HG03060 (cell line): Measurements from ENCODE around the gene PIP4K2A.
A peak's percentile ranks its signal among the peaks of the same experiment; 100 is the strongest.

Experiments
- ATAC-seq: cut with Tn5 transposase; IDR thresholded peaks from one replicate; pipeline ENCODE4 v1.9.1; 2021; ENCODE audit warnings: low read depth, moderate number of reproducible peaks; ENCODE audit not compliant: unreplicated experiment

The PIP4K2A gene

DNA sequence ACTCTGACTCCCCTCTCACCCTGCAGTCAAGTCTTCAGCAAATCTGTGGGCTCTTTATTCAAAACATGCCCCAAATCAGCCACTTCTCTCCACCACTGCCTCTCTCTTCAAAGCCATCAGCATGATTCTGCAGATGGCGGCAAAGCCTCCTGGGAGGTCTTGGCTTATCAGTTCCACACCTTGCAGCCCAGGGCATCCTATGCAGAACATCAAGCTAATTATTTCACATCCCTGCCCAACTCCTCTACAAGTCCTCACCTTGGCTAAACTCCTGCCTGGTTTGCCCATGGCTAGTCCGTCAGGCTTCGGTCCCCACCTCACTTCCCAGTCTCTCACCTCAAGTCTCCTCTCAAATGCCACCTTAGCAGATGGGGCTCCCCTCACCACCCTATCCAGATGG is 70.2 kb downstream of the PIP4K2A start:
- no peak for ATAC-seq

- no peak for ATAC-seq
These were observed 70.6 kb downstream of the PIP4K2A start for GRCh38 chr10:22643775-22644174.

DNA sequence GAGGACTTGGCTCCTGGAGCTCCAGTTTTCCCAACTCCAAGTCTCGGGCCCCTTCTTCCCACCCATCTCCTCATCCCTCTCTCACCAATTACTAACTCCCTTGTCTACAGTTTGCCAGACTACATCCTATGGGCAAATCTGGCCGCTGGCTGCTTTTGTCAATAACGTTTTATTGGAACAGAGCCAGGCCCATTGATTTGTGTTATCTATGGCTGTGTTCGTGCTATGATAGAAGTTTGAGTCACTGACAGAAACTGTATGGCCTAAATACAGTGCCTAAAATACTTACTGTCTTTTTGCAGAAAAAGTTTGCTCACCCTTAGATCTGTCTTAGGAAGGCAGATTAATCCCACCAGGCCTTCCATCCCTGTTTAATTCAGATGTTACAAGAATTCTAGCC is 71.3 kb downstream of the PIP4K2A start:
- no peak for ATAC-seq

DNA sequence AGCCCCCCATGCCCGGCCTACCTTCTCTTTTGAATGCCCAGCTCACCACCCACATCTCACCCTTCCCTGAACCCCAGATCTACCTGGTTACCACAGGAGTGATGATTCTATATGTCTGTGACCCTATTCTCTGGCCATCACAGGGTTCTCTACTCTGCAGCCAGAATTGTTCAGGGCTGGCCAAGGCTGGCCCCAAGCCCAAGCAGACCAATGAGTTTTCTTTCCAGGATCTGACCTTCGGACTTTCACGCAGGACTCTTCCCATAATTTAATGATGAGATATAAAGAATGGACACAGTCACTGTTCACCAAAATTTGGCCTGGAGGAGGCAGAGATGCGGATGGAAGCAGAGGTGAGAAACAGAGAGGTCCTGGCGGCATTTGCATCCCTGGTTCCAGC is 72.6 kb downstream of the PIP4K2A start:
- ATAC-seq, result no peak

GRCh38 chr10:22640359-22640758 is 74.0 kb downstream of the PIP4K2A start:
- ATAC-seq, result no peak

GRCh38 chr10:22638863-22639262 is 75.5 kb downstream of the PIP4K2A start:
- ATAC-seq, result no peak

GRCh38 chr10:22637491-22637890 is 76.9 kb downstream of the PIP4K2A start:
- no peak for ATAC-seq

DNA sequence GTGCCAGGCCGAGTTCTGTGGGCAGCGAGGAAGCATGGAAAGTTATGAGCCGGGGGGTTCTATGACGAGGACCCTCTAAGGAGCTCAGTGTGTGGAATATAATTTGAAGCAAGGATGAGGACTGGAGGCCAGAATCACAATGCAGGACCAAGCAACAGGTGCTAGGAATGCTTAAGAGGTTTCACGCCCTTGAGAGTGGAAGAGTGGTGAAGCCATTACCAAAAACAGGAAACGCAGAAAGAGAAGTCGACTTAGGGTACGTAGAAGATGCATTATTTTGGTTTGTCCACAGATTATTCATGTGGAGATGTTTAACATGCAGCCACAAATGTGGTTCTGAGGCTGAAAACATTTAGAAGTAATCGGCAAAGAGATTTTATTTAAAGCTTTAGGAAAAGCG is 78.7 kb downstream of the PIP4K2A start:
- ATAC-seq, result no peak

DNA sequence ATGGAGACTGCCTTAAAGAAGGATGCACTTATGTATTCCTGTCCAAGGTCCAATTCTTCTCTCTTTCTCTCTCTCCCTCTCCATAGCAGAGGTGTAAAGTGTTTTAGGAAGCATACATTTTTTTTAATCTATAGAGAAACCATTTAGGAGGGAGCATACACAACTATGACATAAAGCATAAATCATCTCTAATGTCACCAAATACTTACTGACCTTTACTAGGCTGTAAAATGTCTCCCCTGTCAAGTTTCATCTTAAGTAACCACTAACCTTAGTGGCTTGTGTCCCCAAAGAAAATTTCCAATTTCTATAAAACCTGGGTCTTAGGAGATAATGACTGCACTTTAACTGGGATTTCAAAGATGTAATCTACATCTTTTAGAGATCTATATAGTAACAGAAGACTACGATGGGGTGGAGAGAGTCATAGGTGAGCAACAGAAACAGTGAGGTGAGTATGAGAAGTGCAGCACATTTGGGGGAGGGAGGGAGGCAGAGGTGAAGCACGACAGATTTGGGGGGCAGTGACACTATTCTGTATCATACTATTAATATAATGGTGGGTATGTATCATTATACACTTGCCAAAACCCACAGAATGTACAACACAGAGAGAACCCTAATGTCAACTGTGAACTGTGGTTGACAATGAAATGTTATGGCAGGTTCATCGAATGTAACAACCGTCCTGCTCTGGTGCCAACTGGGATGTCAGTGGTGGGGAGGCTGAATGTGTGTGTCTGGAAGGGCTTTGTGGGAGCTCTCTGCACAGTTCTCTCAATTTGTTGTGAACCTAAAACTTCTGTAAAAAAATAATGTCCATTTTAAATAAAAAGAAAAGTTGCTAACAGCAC is 79.5 kb downstream of the PIP4K2A start:
- no peak for ATAC-seq

GRCh38 chr10:22634093-22634492 is 80.3 kb downstream of the PIP4K2A start:
- ATAC-seq, result no peak

DNA sequence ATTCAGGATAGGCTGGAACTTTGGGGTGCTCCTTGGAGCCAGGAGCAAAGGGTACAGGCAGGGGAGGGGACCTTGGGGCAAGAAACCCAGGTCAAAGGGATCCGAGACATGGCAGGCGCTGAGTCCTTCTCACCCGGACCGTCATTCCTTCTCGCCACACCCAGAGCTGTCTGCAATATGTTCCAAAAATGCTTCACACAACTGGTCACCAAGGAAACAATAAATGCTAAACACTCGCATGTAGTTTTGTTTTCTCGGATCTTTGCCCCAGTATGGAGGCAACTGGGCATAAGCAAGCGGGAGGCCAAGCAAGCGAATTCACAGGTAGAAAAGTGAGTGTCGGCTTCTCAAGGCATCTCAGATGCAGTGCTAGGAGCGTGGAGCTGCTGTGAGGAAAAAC is 80.8 kb downstream of the PIP4K2A start:
- ATAC-seq, result no peak

DNA sequence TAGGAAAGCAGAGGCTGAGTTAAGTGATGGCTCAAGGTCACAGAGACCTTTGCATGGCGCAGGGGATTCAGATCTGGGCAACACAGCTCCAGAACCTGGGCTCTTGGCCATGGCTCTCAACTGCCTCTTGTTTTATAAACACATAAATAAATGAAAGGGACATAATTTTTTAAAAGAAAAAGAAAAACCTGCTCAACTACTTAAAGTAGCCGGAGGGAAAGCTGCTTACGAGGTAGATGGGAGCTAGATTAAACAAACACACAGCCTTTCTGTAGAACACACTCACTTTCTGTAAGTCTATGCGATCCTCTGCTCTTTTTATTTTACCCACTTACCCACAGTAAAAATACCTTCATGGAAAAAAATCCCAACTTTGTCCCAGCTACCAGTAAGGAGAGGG is 81.3 kb downstream of the PIP4K2A start:
- no peak for ATAC-seq

GRCh38 chr10:22631646-22632278 is 82.6 kb downstream of the PIP4K2A start:
- no peak for ATAC-seq

- no peak for ATAC-seq
These were observed 83.2 kb downstream of the PIP4K2A start for GRCh38 chr10:22631185-22631584.

- ATAC-seq, result peak; percentile 72
These were observed 83.9 kb downstream of the PIP4K2A start for GRCh38 chr10:22630234-22631174.

GRCh38 chr10:22629852-22630233 is 84.5 kb downstream of the PIP4K2A start:
- ATAC-seq, result no peak

GRCh38 chr10:22629126-22629525 is 85.3 kb downstream of the PIP4K2A start:
- no peak for ATAC-seq

DNA sequence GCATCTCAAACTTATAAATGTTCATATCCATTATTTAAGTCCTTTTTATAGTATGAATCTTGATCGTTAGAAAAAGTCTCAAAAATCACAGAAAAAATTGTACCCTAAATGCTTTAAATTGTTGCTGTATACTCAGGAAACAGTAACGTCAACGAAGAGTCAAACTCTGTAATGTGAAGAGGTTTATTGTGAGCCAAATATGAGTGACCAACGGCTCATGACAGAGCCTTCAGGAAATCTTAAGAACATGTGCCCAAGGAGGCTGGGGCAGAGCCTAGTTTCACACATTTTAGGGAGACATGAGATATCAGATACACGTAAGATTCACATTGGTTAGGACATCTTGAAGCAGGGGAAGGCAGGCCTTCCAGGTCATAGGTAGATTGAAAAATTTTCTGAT is 86.1 kb downstream of the PIP4K2A start:
- no peak for ATAC-seq

DNA sequence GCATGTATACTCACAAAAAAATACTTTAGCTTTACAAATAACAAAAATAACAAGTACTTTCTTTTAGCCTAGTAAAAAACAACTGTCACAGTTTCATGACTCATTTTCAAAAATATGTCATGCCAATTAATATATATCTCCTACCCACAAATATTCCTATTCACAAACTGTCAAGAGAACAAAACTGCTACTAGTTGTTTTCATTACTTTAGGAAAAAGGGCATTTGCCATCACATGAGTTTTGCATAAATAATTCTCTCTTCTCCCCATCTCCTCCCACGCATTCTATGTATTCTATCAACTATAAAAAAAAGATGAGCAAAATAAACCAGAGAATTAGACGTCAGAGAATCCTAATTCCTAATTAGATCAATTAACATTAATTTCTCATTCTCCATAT is 87.6 kb downstream of the PIP4K2A start:
- ATAC-seq, result no peak

GRCh38 chr10:22625516-22626290 is 88.7 kb downstream of the PIP4K2A start:
- no peak for ATAC-seq
